SKM-1 treated with dmso at 0.1 percent for 144 hours (cell line): ENCODE results near the gene ASTN2.

Experiments used
- DNase-seq: peaks from one replicate; lab custom pipeline; 2025; ENCODE audit not compliant: unreplicated experiment; lab: John Stamatoyannopoulos, UW

The ASTN2 gene

GRCh38 chr9:117304549-117304948, 110.3 kb downstream of the ASTN2 start:
- no peak for DNase-seq

GRCh38 chr9:117303643-117304230, 111.1 kb downstream of the ASTN2 start:
- DNase-seq: no peak

GRCh38 chr9:117302487-117302886, 112.4 kb downstream of the ASTN2 start:
- DNase-seq: no peak

- no peak for DNase-seq
These were observed 114.3 kb downstream of the ASTN2 start for GRCh38 chr9:117300371-117301110.

DNA sequence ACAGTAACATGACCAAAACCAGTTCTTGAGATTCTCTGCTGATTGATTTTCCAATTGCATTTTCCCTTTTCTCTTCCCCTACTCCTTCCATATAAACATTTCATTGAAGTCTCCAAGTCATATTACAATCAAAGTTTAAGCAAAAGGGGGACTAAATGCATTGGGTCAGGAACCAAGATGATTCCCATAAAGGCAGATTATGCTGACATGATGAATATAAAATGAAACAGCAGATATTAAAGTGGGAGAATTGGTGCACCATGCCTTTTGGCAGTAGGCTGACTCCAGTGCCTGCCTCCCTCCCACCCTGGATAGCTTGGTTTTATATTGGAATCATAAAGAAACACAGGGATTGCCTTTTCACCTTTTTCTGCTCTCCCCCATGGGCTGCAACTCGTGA, 118.4 kb downstream of the ASTN2 start:
- DNase-seq: no peak

- no peak for DNase-seq
These were observed 121.4 kb downstream of the ASTN2 start for GRCh38 chr9:117293206-117294114.

- DNase-seq: no peak
These were observed 123.8 kb downstream of the ASTN2 start for GRCh38 chr9:117290856-117291622.

GRCh38 chr9:117290306-117290840, 124.5 kb downstream of the ASTN2 start:
- DNase-seq: no peak

DNA sequence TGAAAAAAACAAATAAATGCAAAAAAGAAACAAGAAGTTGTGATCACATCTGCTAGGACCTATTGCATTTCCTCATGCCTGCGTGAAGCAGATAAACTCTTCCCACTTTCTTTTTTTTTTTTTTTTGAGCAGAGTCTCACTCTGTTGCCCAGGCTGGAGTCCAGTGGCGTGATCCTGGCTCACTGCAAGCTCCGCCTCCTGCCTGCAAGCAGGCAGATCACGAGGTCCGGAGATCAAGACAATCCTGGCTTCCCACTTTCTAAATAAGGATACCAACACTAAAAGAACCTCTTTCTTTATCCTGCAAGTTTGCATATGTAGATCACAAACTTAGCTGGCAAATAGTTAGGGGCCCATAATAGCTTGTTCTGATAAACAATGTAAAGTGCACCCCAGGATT, 128.6 kb downstream of the ASTN2 start:
- DNase-seq: no peak

- no peak for DNase-seq
These were observed 130.4 kb downstream of the ASTN2 start for GRCh38 chr9:117284414-117284813.

GRCh38 chr9:117282541-117282940, 132.3 kb downstream of the ASTN2 start:
- DNase-seq: no peak

- no peak for DNase-seq
These were observed 136.3 kb downstream of the ASTN2 start for GRCh38 chr9:117278471-117279035.

DNA sequence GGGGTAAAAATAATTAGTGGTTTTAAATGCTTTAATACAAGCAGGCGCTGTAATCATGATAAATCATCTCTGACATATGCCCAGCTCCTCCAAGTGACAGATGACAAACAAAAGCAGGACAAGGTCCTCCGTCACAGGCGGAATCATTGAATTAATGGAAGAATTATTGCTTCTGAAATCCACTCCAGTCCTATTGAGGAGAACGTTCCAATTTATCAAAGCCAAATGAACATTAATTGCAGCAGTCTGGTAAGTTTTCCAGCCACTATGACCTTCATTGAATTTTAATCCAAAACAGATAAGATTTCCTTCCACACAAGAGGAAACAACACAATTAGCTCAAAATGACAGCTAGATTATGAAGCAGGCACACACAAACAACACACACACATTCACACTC, 136.8 kb downstream of the ASTN2 start:
- DNase-seq: no peak

GRCh38 chr9:117276444-117276843, 138.4 kb downstream of the ASTN2 start:
- DNase-seq: no peak

GRCh38 chr9:117273612-117274011, 141.2 kb downstream of the ASTN2 start:
- no peak for DNase-seq

DNA sequence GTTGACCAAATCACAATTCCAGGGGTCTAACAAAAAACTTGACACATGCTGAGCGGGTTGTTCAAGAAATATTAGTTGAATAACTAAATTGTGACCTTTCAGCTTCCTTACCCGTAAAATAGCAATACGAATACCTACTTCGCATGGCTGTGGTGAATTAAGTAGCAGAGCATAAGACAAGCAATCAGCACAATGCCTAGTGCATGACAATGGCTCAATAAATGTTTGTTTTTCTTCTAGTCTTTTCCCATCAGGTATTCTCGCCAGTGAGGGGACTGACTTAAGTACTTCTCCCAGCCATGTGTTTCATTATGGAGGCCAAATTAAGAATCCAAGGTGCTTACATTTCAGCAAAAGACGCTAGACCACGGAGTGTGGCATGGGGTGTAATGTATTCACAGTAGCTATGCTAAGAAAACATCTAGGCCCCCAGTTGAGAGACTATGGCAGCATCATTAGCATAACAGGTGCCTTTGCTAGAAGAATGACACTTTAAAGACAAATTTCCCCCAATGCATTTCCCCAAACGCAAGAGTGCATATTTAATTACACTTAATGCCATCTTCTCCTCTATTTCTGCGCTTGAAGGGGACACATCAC, 145.9 kb downstream of the ASTN2 start:
- no peak for DNase-seq

DNA sequence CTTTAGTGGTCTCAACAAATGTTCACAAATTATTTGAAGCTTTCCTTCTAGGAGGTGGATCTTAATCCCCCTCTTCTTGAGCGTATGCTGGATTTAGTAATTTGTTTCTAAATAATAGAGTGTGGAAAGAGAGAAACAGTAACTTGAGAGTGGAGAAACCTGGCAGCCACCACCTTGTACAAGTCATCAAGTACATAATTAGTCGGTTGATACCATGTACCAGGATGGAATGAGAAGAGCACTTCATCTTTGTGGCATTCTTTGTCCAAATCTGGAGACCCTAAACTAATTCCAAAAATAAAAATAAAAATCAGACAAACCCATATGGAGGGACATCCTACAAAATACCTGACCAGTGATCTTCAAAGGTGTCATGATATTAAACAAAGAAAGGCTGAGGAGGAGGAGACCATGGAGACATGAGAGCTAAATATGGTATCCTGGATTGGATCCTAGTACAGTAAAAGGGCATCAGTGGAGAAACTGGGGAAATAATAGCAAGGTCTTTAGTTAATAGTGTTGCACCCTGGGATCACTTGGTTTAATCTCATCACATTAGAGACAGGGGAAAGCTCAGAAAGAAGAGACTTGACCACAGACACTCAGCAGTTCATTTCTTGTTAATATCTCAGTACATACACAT, 147.9 kb downstream of the ASTN2 start:
- DNase-seq: no peak

DNA sequence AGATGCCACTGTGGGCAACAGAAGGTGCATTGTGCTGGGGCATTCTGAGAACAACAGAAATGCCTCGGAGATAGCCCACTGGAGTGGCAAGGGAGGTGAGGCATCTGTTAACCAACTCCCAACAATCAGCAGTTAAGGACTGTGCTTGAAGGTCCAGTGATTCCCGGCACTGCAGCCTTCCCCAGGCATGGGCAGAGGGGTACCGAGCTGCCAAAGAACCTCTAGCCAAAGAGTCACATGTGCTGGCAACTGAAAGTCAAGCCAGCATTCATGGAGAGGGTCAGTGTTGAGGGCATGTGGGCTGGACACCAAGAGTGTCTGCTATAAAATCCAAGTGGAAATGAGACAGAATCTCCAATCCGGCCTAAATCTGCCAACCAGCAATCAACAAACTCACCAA, 149.6 kb downstream of the ASTN2 start:
- no peak for DNase-seq

- no peak for DNase-seq
These were observed 156.5 kb downstream of the ASTN2 start for GRCh38 chr9:117258184-117258866.
